Mesothelial cell of epicardium (in vitro differentiated cells): ENCODE measurements around the gene ANKZF1. TPM values are rescaled to one million over a fixed set of nuclear protein-coding genes. Genes with fewer than 3 reads are reported as not detected.
"Not testable (repeated sequence)": the region's sequence is repeated elsewhere in the genome, so short reads cannot be mapped to it uniquely, and the experiment has no call there.

Source experiments
- DNase-seq, 2 experiments: peaks; one replicate each; pipeline ENCODE4 v3.0.0; 2021; ENCODE audit warnings: low spot score in 2 of 2; ENCODE audit not compliant: unreplicated experiment in 2 of 2
- H3K27ac Mint-ChIP-seq: 2 replicates; pipeline ENCODE4 v1.8.0; 2021; ENCODE audit warnings: mixed read lengths
- H3K27me3 Mint-ChIP-seq: 2 replicates; pipeline ENCODE4 v1.8.0; 2021; ENCODE audit warnings: low read depth, mixed read lengths
- H3K36me3 Mint-ChIP-seq: 2 replicates; pipeline ENCODE4 v1.8.0; 2021; ENCODE audit warnings: mixed read lengths
- H3K4me1 Mint-ChIP-seq: 2 replicates; pipeline ENCODE4 v1.8.0; 2021; ENCODE audit warnings: mixed read lengths
- H3K4me3 Mint-ChIP-seq: 2 replicates; pipeline ENCODE4 v1.8.0; 2021; ENCODE audit warnings: mild to moderate bottlenecking, moderate library complexity, mixed read lengths
- H3K9me3 Mint-ChIP-seq: 2 replicates; pipeline ENCODE4 v1.8.0; 2021; ENCODE audit warnings: mixed read lengths
- CTCF ChIP-seq: fragments of 200-600 bp; sonication (generic); IDR thresholded peaks from one replicate; pipeline ENCODE4 v1.5.0; 2021; ENCODE audit warnings: antibody characterized with exemption; ENCODE audit not compliant: unreplicated experiment
- total RNA-seq: library from RNA; stranded (reverse); gene quantifications from 3 replicates; pipeline ENCODE4 v1.2.1, GENCODE V29; 2021

Gene ANKZF1
- total RNA-seq, 1 donor from 2014 or later, result 65.3 TPM

GRCh38 chr2:219199470-219200211 is 30.0 kb upstream of the ANKZF1 start:
- Mint-ChIP-seq H3K36me3 (no peaks in the 10 kb centered on the region), H3K27me3 (peaks cover 15% of the 10 kb centered on the region), H3K27ac (no peak overlapping the region), H3K4me3 (no peak overlapping the region), H3K4me1 (no peaks in the 10 kb centered on the region), H3K9me3 (no peaks in the 10 kb centered on the region)
- TF ChIP-seq CTCF, result no peak
- no peak for DNase-seq

GRCh38 chr2:219200502-219201326 is 28.9 kb upstream of the ANKZF1 start:
- not testable (repeated sequence) for H3K36me3 Mint-ChIP-seq, H3K4me3 Mint-ChIP-seq, H3K27me3 Mint-ChIP-seq, H3K9me3 Mint-ChIP-seq, H3K27ac Mint-ChIP-seq, DNase-seq, H3K4me1 Mint-ChIP-seq

DNA sequence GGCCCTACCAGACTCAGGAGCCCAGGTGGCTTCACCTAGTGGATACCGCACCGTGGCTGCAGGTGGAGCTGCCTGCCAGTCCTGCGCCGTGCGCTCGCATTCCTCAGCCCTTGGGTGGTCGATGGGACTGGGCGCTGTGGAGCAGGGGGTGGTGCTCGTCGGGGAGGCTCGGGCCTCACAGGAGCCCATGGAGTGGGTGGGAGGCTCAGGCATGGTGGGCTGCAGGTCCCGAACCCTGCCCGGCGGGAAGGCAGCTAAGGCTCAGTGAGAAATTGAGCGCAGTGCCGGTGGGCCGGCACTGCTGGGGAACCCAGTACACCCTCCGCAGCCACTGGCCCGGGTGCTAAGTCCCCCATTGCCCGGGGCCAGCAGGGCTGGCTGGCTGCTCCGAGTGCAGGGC is 28.3 kb upstream of the ANKZF1 start:
- not testable (repeated sequence) for H3K4me3 Mint-ChIP-seq, H3K9me3 Mint-ChIP-seq, H3K27me3 Mint-ChIP-seq, H3K4me1 Mint-ChIP-seq, H3K27ac Mint-ChIP-seq, DNase-seq, H3K36me3 Mint-ChIP-seq

GRCh38 chr2:219204425-219205164 is 25.0 kb upstream of the ANKZF1 start:
- H3K27me3 Mint-ChIP-seq, result peaks cover under 1% of the 10 kb centered on the region
- peaks cover 18% of the 10 kb centered on the region for H3K4me1 Mint-ChIP-seq
- peaks cover 1% of the 10 kb centered on the region for H3K36me3 Mint-ChIP-seq
- no peak for DNase-seq
- no peak overlapping the region for H3K4me3 Mint-ChIP-seq
- H3K9me3 Mint-ChIP-seq, result no peaks in the 10 kb centered on the region
- no peak for TF ChIP-seq CTCF
- peak overlapping the region; percentile 34 for H3K27ac Mint-ChIP-seq

GRCh38 chr2:219205165-219205538 is 24.5 kb upstream of the ANKZF1 start:
- H3K27ac Mint-ChIP-seq, result no peak overlapping the region
- H3K27me3 Mint-ChIP-seq, result no peaks in the 10 kb centered on the region
- peak overlapping the region; percentile 10 for H3K4me3 Mint-ChIP-seq
- H3K4me1 Mint-ChIP-seq, result peaks cover 18% of the 10 kb centered on the region
- peaks cover 2% of the 10 kb centered on the region for H3K36me3 Mint-ChIP-seq
- no peak for TF ChIP-seq CTCF
- H3K9me3 Mint-ChIP-seq, result no peaks in the 10 kb centered on the region
- no peak for DNase-seq

- no peak for TF ChIP-seq CTCF
- H3K27ac Mint-ChIP-seq, result peak overlapping the region; percentile 97
- DNase-seq, result no peak
- peaks cover 18% of the 10 kb centered on the region for H3K4me1 Mint-ChIP-seq
- no peaks in the 10 kb centered on the region for H3K9me3 Mint-ChIP-seq
- H3K4me3 Mint-ChIP-seq, result peak overlapping the region; percentile 84
- H3K27me3 Mint-ChIP-seq, result no peaks in the 10 kb centered on the region
- peaks cover 2% of the 10 kb centered on the region for H3K36me3 Mint-ChIP-seq
Measured at GRCh38 chr2:219205981-219206327, 23.7 kb upstream of the ANKZF1 start.
